ENCODE data around the gene STK36.

GRCh38 chr2:218655751-218656150, 16.1 kb upstream of the STK36 start:
- TF ChIP-seq CTCF (IDR thresholded peaks at IDR 0.05), result no peak
- TF ChIP-seq POLR2A (IDR thresholded peaks at IDR 0.05), result no peak
- TF ChIP-seq POLR2AphosphoS5 (IDR thresholded peaks at IDR 0.05), result no peak
- TF ChIP-seq EP300 (IDR thresholded peaks at IDR 0.05), result no peak

Measured in sigmoid colon (tissue), 4 donors.